Measurements from ENCODE around the gene IL6.
"Not testable (repeated sequence)": the region's sequence is repeated elsewhere in the genome, so short reads cannot be mapped to it uniquely, and the experiment has no call there.

The IL6 gene

DNA sequence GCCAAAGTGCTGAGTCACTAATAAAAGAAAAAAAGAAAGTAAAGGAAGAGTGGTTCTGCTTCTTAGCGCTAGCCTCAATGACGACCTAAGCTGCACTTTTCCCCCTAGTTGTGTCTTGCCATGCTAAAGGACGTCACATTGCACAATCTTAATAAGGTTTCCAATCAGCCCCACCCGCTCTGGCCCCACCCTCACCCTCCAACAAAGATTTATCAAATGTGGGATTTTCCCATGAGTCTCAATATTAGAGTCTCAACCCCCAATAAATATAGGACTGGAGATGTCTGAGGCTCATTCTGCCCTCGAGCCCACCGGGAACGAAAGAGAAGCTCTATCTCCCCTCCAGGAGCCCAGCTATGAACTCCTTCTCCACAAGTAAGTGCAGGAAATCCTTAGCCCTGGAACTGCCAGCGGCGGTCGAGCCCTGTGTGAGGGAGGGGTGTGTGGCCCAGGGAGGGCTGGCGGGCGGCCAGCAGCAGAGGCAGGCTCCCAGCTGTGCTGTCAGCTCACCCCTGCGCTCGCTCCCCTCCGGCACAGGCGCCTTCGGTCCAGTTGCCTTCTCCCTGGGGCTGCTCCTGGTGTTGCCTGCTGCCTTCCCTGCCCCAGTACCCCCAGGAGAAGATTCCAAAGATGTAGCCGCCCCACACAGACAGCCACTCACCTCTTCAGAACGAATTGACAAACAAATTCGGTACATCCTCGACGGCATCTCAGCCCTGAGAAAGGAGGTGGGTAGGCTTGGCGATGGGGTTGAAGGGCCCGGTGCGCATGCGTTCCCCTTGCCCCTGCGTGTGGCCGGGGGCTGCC lies at the start of gene IL6:
Gene IL6 (plus strand): TSS at position 294 of the 807 bp plus-strand sequence. CDS start 63 bp downstream, at position 357.
- TF ChIP-seq, protein P1, sequence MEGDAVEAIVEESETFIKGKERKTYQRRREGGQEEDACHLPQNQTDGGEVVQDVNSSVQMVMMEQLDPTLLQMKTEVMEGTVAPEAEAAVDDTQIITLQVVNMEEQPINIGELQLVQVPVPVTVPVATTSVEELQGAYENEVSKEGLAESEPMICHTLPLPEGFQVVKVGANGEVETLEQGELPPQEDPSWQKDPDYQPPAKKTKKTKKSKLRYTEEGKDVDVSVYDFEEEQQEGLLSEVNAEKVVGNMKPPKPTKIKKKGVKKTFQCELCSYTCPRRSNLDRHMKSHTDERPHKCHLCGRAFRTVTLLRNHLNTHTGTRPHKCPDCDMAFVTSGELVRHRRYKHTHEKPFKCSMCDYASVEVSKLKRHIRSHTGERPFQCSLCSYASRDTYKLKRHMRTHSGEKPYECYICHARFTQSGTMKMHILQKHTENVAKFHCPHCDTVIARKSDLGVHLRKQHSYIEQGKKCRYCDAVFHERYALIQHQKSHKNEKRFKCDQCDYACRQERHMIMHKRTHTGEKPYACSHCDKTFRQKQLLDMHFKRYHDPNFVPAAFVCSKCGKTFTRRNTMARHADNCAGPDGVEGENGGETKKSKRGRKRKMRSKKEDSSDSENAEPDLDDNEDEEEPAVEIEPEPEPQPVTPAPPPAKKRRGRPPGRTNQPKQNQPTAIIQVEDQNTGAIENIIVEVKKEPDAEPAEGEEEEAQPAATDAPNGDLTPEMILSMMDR (IDR thresholded peaks at IDR 0.05; ENCODE audit: low read length), result no peak
- TF ChIP-seq EZH2 (IDR thresholded peaks at IDR 0.05; ENCODE audit: borderline replicate concordance, low read length), result no peak
- Histone ChIP-seq H3K9me3 (ENCODE audit: low read length) (no peaks in the 10 kb centered on the region), H3K36me3 (ENCODE audit: insufficient read depth, low read length) (no peaks in the 10 kb centered on the region), H4K20me1 (ENCODE audit: insufficient read depth, low read length) (no peaks in the 10 kb centered on the region), H2AFZ (ENCODE audit: low read length) (no peak within 1 kb of the TSS), H3K4me2 (ENCODE audit: low read length) (no peak within 1 kb of the TSS), H3K9me2 (ENCODE audit: low read depth, low read length) (no peaks in the 10 kb centered on the region), H3K27me3 (ENCODE audit: insufficient read depth, low read length) (peaks cover 6% of the 10 kb centered on the region), H3K4me1 (ENCODE audit: insufficient read depth, low read length, severe bottlenecking) (no peaks in the 10 kb centered on the region), H3K9ac (ENCODE audit: low read length) (no peak within 1 kb of the TSS), H3F3A (ENCODE audit: insufficient read depth, low read length) (no peaks in the 10 kb centered on the region), H3K79me2 (ENCODE audit: insufficient read depth, low read length) (no peaks in the 10 kb centered on the region), H3K4me3 (ENCODE audit: low read depth, low read length, poor library complexity, severe bottlenecking) (no peak within 1 kb of the TSS), H3K27ac (ENCODE audit: low read depth, low read length, poor library complexity, severe bottlenecking) (no peak within 1 kb of the TSS)

DNA sequence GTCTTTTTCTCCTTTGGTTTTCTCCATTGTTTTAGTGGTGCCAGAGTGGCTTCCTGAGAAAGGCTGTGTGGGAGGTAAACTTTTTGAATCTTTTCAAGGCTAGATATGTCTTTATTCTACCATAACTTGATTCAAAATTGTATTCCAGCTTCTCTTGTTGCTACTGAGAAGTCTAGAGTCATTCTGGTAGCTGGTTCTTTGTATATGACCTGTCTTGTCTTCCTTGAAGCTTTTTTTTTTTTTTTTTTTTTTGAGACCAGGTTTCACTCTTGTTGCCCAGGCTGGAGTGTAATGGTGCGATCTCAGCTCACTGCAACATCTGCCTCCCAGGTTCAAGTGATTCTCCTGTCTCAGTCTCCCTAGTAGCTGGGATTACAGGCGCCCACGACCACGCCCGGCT lies 49.7 kb upstream of the IL6 start:
- not testable (repeated sequence) for H3K36me3 ChIP-seq (ENCODE audit: insufficient read depth, low read length); H3K4me3 ChIP-seq (ENCODE audit: low read depth, low read length, poor library complexity, severe bottlenecking); H3K9me2 ChIP-seq (ENCODE audit: low read depth, low read length); H2AFZ ChIP-seq (ENCODE audit: low read length); H3K9me3 ChIP-seq (ENCODE audit: low read length); H3F3A ChIP-seq (ENCODE audit: insufficient read depth, low read length); H3K27me3 ChIP-seq (ENCODE audit: insufficient read depth, low read length); H3K27ac ChIP-seq (ENCODE audit: low read depth, low read length, poor library complexity, severe bottlenecking); H3K79me2 ChIP-seq (ENCODE audit: insufficient read depth, low read length); H3K9ac ChIP-seq (ENCODE audit: low read length); H3K4me2 ChIP-seq (ENCODE audit: low read length); H4K20me1 ChIP-seq (ENCODE audit: insufficient read depth, low read length); H3K4me1 ChIP-seq (ENCODE audit: insufficient read depth, low read length, severe bottlenecking)

DNA sequence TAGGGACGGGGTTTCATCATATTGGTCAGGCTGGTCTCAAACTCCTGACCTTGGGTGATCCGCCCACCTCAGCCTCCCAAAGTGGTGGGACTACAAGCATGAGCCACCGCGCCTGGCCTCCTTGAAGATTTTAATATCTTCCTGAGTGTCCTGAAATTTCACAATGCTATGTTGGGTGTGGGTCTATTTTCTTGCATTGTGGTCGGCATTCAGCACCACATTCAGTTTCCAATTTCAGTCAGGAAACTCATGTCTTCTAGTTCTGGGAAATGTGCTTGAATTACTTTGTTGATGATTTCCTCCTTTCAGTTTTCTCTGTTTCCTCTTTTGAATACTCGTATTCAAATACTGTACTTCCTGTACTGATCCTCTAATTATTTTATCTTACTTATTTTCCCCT lies 49.3 kb upstream of the IL6 start:
- H3K9ac ChIP-seq (ENCODE audit: low read length), result no peak overlapping the region
- H2AFZ ChIP-seq (ENCODE audit: low read length), result no peak overlapping the region
- H3K9me3 ChIP-seq (ENCODE audit: low read length), result no peaks in the 10 kb centered on the region
- H3K4me2 ChIP-seq (ENCODE audit: low read length), result no peak overlapping the region
- no peaks in the 10 kb centered on the region for H3F3A ChIP-seq (ENCODE audit: insufficient read depth, low read length)
- H3K4me1 ChIP-seq (ENCODE audit: insufficient read depth, low read length, severe bottlenecking), result no peaks in the 10 kb centered on the region
- H3K27me3 ChIP-seq (ENCODE audit: insufficient read depth, low read length), result peaks cover 8% of the 10 kb centered on the region; the same call in 1 of the 2 replicates
- H3K79me2 ChIP-seq (ENCODE audit: insufficient read depth, low read length), result no peaks in the 10 kb centered on the region
- H3K4me3 ChIP-seq (ENCODE audit: low read depth, low read length, poor library complexity, severe bottlenecking), result no peak overlapping the region
- no peak for TF ChIP-seq EZH2 (IDR thresholded peaks at IDR 0.05; ENCODE audit: borderline replicate concordance, low read length)
- TF ChIP-seq, protein P1 (IDR thresholded peaks at IDR 0.05; ENCODE audit: low read length), result no peak
- H3K36me3 ChIP-seq (ENCODE audit: insufficient read depth, low read length), result no peaks in the 10 kb centered on the region
- no peaks in the 10 kb centered on the region for H3K9me2 ChIP-seq (ENCODE audit: low read depth, low read length)
- no peaks in the 10 kb centered on the region for H4K20me1 ChIP-seq (ENCODE audit: insufficient read depth, low read length)
- H3K27ac ChIP-seq (ENCODE audit: low read depth, low read length, poor library complexity, severe bottlenecking), result no peak overlapping the region

DNA sequence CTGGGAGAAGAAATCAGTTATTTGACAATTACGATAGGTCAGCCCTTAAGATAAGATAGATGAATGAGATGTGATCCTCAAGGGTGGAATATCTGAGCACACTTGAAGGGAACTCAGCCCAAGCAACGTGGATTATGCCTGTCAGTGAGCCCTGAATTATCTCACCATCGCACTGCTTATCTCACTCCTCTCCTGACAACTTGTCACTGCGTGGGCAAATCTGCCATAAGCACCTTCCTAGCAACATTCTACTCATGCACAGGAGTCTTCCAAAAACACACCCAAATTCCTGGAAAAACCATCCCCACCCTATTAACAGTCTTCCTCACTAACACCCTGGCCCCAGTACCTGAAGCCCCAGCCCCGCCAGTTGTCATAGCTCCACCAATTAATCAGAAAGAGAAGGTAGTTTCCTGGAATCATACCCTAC lies 46.5 kb upstream of the IL6 start:
- peaks cover 8% of the 10 kb centered on the region; the same call in 1 of the 2 replicates for H3K27me3 ChIP-seq (ENCODE audit: insufficient read depth, low read length)
- H3K27ac ChIP-seq (ENCODE audit: low read depth, low read length, poor library complexity, severe bottlenecking), result no peak overlapping the region
- no peaks in the 10 kb centered on the region for H3K79me2 ChIP-seq (ENCODE audit: insufficient read depth, low read length)
- H2AFZ ChIP-seq (ENCODE audit: low read length), result no peak overlapping the region
- H3K4me1 ChIP-seq (ENCODE audit: insufficient read depth, low read length, severe bottlenecking), result no peaks in the 10 kb centered on the region
- H3K4me2 ChIP-seq (ENCODE audit: low read length), result no peak overlapping the region
- H3K9me3 ChIP-seq (ENCODE audit: low read length), result no peaks in the 10 kb centered on the region
- no peaks in the 10 kb centered on the region for H4K20me1 ChIP-seq (ENCODE audit: insufficient read depth, low read length)
- no peak overlapping the region for H3K4me3 ChIP-seq (ENCODE audit: low read depth, low read length, poor library complexity, severe bottlenecking)
- H3F3A ChIP-seq (ENCODE audit: insufficient read depth, low read length), result no peaks in the 10 kb centered on the region
- no peaks in the 10 kb centered on the region for H3K36me3 ChIP-seq (ENCODE audit: insufficient read depth, low read length)
- H3K9ac ChIP-seq (ENCODE audit: low read length), result no peak overlapping the region
- H3K9me2 ChIP-seq (ENCODE audit: low read depth, low read length), result no peaks in the 10 kb centered on the region
- TF ChIP-seq, protein P1 (IDR thresholded peaks at IDR 0.05; ENCODE audit: low read length), result no peak
- TF ChIP-seq EZH2 (IDR thresholded peaks at IDR 0.05; ENCODE audit: borderline replicate concordance, low read length), result no peak

Measured in OCI-LY1 (cell line).